PC-3 (cell line): ENCODE results near the gene PTPRH. TPM values are rescaled to one million over a fixed set of nuclear protein-coding genes. Genes with fewer than 3 reads are reported as not detected.
A peak's percentile ranks its signal among the peaks of the same experiment; 100 is the strongest.

ENCODE experiments used
- ATAC-seq: fragments of 200-7000 bp; cut with Tn5 transposase; 2 replicates; pipeline ENCODE4 v1.9.1; 2020; ENCODE audit warnings: mild to moderate bottlenecking, moderate library complexity
- BruUV-seq: library from RNA; stranded (reverse); fragments of 400-500 nt; replicated peaks from 2 replicates; lab custom pipeline; 2021; lab: Mats Ljungman, UMichigan
- CTCF ChIA-PET: fragments of 300-600 bp; sonication (Branson Sonifier 250); formaldehyde crosslinking; loops from one replicate; lab custom pipeline; 2022; ENCODE audit warnings: antibody characterized with exemption; lab: Charles Lee
- POLR2A ChIA-PET: fragments of 300-600 bp; sonication (Branson Sonifier 250); formaldehyde crosslinking; loops from one replicate; lab custom pipeline; 2022; ENCODE audit warnings: antibody characterized with exemption; ENCODE audit not compliant: unreplicated experiment; lab: Charles Lee
- DNase-seq: peaks from one replicate; pipeline ENCODE4 v3.0.0-alpha.2; 2015
- H2AFZ ChIP-seq: fragments of 300-600 bp; sonication (generic); 2 replicates; pipeline ENCODE4 v1.6.0; 2016; ENCODE audit warnings: antibody characterized with exemption, low read length
- H3F3A ChIP-seq: fragments of 300-600 bp; sonication (generic); one replicate; pipeline ENCODE4 v1.6.0; 2017; ENCODE audit warnings: antibody characterized with exemption, low read length, control low read depth, mild to moderate bottlenecking; ENCODE audit not compliant: unreplicated experiment
- H3K27ac ChIP-seq: fragments of 300-600 bp; sonication (generic); 2 replicates; pipeline ENCODE4 v1.5.1; 2016; ENCODE audit warnings: mild to moderate bottlenecking, low read length
- H3K27me3 ChIP-seq: fragments of 300-600 bp; sonication (generic); 2 replicates; pipeline ENCODE4 v1.6.1; 2016; ENCODE audit warnings: low read length, mixed read lengths
- H3K36me3 ChIP-seq: fragments of 300-600 bp; sonication (generic); 2 replicates; pipeline ENCODE4 v1.6.1; 2016; ENCODE audit warnings: low read depth, mixed run types, low read length, mixed read lengths
- H3K4me1 ChIP-seq: fragments of 300-600 bp; sonication (generic); 2 replicates; pipeline ENCODE4 v1.5.1; 2016; ENCODE audit warnings: low read length; ENCODE audit not compliant: insufficient read depth
- H3K4me2 ChIP-seq: fragments of 300-600 bp; sonication (generic); 2 replicates; pipeline ENCODE4 v1.6.0; 2016; ENCODE audit warnings: low read length
- H3K4me3 ChIP-seq: fragments of 300-600 bp; sonication (generic); 2 replicates; pipeline ENCODE4 v1.5.1; 2016; ENCODE audit warnings: mild to moderate bottlenecking, low read length, mixed read lengths
- H3K79me2 ChIP-seq: fragments of 300-600 bp; sonication (generic); 2 replicates; pipeline ENCODE4 v1.6.1; 2017; ENCODE audit warnings: low read length, mixed read lengths
- H3K9ac ChIP-seq: fragments of 300-600 bp; sonication (generic); 2 replicates; pipeline ENCODE4 v1.6.0; 2016; ENCODE audit warnings: mild to moderate bottlenecking, low read length
- H3K9me2 ChIP-seq: fragments of 300-600 bp; sonication (generic); replicated peaks from 2 replicates; pipeline ENCODE4 v1.6.1; 2016; ENCODE audit warnings: mixed run types, low read length, mixed read lengths
- H3K9me3 ChIP-seq: fragments of 300-600 bp; sonication (generic); 2 replicates; pipeline ENCODE4 v1.6.1; 2016; ENCODE audit warnings: low read length, mixed read lengths
- H4K20me1 ChIP-seq: fragments of 300-600 bp; sonication (generic); 2 replicates; pipeline ENCODE4 v1.6.1; 2016; ENCODE audit warnings: low read length, mixed read lengths
- CTCF ChIP-seq: fragments of 300-600 bp; sonication (generic); conservative IDR thresholded peaks from 2 replicates; pipeline ENCODE4 v1.5.1; 2017; ENCODE audit warnings: antibody characterized with exemption, low read depth, mild to moderate bottlenecking, low read length
- EZH2 ChIP-seq: fragments of 300-600 bp; sonication (generic); IDR thresholded peaks from one replicate; pipeline ENCODE4 v1.6.1; 2017; ENCODE audit warnings: antibody characterized with exemption, mild to moderate bottlenecking, low read length; ENCODE audit not compliant: unreplicated experiment
- EZH2phosphoT487 ChIP-seq: fragments of 300-600 bp; sonication (generic); IDR thresholded peaks from 2 replicates; pipeline ENCODE4 v1.6.1; 2018; ENCODE audit warnings: mild to moderate bottlenecking, antibody characterized with exemption, low read length, borderline replicate concordance
- intact Hi-C: fragments of 100-400 bp; cut with micrococcal nuclease; formaldehyde crosslinking; loops from 2 replicates; pipeline ENCODE4 v1.9.0; 2023
- total RNA-seq: library from RNA; depleted of rRNA; stranded (reverse); fragments of >200 nt; gene quantifications from 2 replicates; pipeline ENCODE4 v1.2.3, GENCODE V29; 2014

PTPRH gene
- total RNA-seq, 1 experiment from 2014 or later = 10.9 TPM

DNA sequence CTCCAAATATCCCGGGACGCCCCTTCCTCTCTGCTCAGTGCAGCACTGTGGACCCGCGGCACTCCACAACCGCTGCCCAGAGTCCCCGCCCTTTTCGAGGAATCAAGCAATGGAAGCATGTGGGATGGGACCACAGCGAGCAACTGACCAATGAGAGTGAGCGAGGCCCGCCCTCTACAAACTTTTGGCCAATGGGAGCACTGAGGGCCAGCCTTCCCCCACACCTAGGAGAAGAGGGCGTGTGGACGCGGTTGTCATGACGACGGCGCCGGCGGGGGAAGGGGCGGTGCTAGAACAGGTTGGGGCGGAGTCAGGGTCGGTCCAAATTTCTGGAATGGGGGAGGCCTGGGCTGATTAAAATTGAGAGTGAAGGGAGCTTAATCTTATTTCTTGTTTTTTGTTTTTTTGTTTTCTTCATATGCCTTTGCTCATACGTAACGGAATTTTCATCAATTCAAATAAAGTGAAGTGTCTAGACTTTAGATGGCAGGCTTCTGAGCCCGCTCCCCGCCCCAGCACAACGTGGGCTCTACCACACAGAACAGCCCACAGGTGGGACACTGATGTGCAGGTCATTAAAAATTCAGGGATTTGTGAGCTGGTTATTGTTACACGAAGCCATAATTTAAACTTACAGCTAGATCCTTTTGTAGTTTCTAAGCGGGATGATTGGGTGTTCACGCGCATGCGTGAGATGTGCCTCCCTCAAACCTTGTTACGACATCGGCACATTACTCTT lies 42.6 kb downstream of the PTPRH start, which contains the start of gene DNAAF3:
Gene DNAAF3 (minus strand): TSS at position 84 of the 739 bp plus-strand sequence. CDS start 200 bp downstream, outside the sequence.
- Histone ChIP-seq H3K4me1 (peaks cover 12% of the 10 kb centered on the region; the same call in 1 of the 2 replicates), H3K4me3 (peak within 1 kb of the TSS; percentile 73), H3F3A (no peaks in the 10 kb centered on the region), H3K36me3 (no peaks in the 10 kb centered on the region), H2AFZ (peak within 1 kb of the TSS; percentile 89), H3K4me2 (peak within 1 kb of the TSS; percentile 89), H3K9me2 (no peaks in the 10 kb centered on the region), H3K27ac (peak within 1 kb of the TSS; percentile 60), H4K20me1 (no peaks in the 10 kb centered on the region), H3K79me2 (no peaks in the 10 kb centered on the region), H3K9ac (peak within 1 kb of the TSS; percentile 61), H3K27me3 (no peaks in the 10 kb centered on the region), H3K9me3 (no peaks in the 10 kb centered on the region)
- intact Hi-C loops = loop anchor here (1.0 to 10.0 kb wide), 3 partner anchors 23 to 92 kb away; partner anchors contain the start of genes EPS8L1 and PPP6R1
- DNase-seq (peak; percentile 99), ATAC-seq (peak; percentile 96)
- POLR2A ChIA-PET = interaction anchor here (0.6 to 1.0 kb wide), 8 partner anchors 12 to 718 kb away, joined by 3 to 8 read pairs (median 4); partner anchors contain the start of genes HSPBP1, LENG9 and ZNF628
- BruUV-seq = no TSS peak
- CTCF ChIA-PET = interaction anchor here (0.5 to 2.1 kb wide), 6 partner anchors 11 to 432 kb away, joined by 3 to 21 read pairs (median 4); partner anchors contain the start of gene FIZ1
- TF ChIP-seq CTCF (no peak), EZH2phosphoT487 (no peak), EZH2 (no peak)

GRCh38 chr19:55165952-55166529 lies 43.3 kb downstream of the PTPRH start:
- no peaks in the 10 kb centered on the region for H3K27me3 ChIP-seq
- H3K36me3 ChIP-seq = no peaks in the 10 kb centered on the region
- peak; percentile 98 for TF ChIP-seq CTCF
- TF ChIP-seq EZH2phosphoT487 = no peak
- peak overlapping the region; percentile 86 for H2AFZ ChIP-seq
- no peaks in the 10 kb centered on the region for H4K20me1 ChIP-seq
- no peaks in the 10 kb centered on the region for H3F3A ChIP-seq
- no peak overlapping the region for H3K9ac ChIP-seq
- H3K79me2 ChIP-seq = no peaks in the 10 kb centered on the region
- H3K4me2 ChIP-seq = peak overlapping the region; percentile 85
- H3K9me2 ChIP-seq = no peaks in the 10 kb centered on the region
- intact Hi-C loops = loop anchor here (1.0 to 10.0 kb wide), 3 partner anchors 23 to 91 kb away; partner anchors contain the start of genes EPS8L1 and PPP6R1
- peak overlapping the region; percentile 73 for H3K4me3 ChIP-seq
- H3K4me1 ChIP-seq = peaks cover 12% of the 10 kb centered on the region; the same call in 1 of the 2 replicates
- DNase-seq (peak; percentile 91), ATAC-seq (peak; percentile 73)
- CTCF ChIA-PET = interaction anchor here (0.6 to 2.1 kb wide), 5 partner anchors 10 to 433 kb away, joined by 3 to 21 read pairs (median 3); partner anchors contain the start of gene FIZ1
- TSS peak; percentile 73 for BruUV-seq
- no peak overlapping the region for H3K27ac ChIP-seq
- no peaks in the 10 kb centered on the region for H3K9me3 ChIP-seq
- POLR2A ChIA-PET = interaction anchor here (0.6 to 1.0 kb wide), 2 partner anchors 50 to 310 kb away, joined by 3 to 8 read pairs; partner anchors contain the start of gene ZNF628
